ENCODE data around the gene TANGO2.

DNA sequence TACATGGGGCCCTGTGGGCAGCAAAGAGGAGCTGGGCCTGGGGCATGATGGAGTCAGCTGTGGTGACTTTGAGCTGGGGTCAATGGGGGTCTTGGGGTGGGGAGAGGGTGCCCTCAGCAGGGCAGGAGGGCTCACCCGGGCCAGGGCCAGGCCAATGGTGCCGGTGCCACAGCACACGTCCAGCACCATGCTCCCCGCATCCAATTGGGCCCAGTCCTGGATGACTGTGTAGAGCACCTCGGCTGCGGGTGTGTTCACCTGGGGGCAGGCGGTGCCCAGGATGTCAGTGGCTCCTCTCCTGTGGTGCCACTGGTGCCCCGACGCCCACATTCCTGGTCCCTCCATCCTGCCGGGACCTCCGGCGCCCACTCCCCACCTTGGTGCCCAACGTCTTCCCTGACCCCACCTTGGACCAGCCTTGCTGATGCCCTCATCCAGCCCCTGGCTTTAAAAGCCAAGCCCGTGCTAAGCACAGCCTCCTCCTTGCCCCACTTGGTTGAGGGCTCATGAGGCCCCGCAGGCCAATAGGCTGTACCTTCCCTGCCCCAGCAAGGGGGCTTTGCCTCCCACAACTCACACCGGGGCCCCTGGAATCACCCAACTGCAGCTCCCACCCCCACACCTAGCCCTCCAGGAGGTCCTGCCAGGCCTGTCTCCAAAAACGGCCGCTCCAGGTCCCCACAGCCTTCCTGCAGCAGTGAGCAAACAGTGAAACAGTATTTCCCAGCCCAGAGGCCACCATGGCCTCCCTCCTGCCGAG, 92.8 kb downstream of the TANGO2 start:
- TF ChIP-seq POLR2A (IDR thresholded peaks at IDR 0.05; ENCODE audit: borderline replicate concordance, extremely low read depth, insufficient read depth, insufficient read length) (no peak), SIN3A (IDR thresholded peaks at IDR 0.05; ENCODE audit: low read depth) (no peak), EZH2phosphoT487 (IDR thresholded peaks at IDR 0.05; ENCODE audit: borderline replicate concordance) (no peak), YY1 (IDR thresholded peaks at IDR 0.05; ENCODE audit: extremely low read depth, insufficient replicate concordance, low read depth, low read length) (no peak), ZNF274 (IDR thresholded peaks at IDR 0.05; ENCODE audit: low read depth, low read length) (no peak), JUND (IDR thresholded peaks at IDR 0.05) (no peak), CEBPB (IDR thresholded peaks at IDR 0.05; ENCODE audit: low read depth) (no peak), EZH2 (IDR thresholded peaks at IDR 0.05) (no peak), EGR1 (IDR thresholded peaks at IDR 0.05; ENCODE audit: low read depth) (no peak), RAD21 (IDR thresholded peaks at IDR 0.05; ENCODE audit: low read depth) (no peak)
- TF ChIP-seq, protein P1, sequence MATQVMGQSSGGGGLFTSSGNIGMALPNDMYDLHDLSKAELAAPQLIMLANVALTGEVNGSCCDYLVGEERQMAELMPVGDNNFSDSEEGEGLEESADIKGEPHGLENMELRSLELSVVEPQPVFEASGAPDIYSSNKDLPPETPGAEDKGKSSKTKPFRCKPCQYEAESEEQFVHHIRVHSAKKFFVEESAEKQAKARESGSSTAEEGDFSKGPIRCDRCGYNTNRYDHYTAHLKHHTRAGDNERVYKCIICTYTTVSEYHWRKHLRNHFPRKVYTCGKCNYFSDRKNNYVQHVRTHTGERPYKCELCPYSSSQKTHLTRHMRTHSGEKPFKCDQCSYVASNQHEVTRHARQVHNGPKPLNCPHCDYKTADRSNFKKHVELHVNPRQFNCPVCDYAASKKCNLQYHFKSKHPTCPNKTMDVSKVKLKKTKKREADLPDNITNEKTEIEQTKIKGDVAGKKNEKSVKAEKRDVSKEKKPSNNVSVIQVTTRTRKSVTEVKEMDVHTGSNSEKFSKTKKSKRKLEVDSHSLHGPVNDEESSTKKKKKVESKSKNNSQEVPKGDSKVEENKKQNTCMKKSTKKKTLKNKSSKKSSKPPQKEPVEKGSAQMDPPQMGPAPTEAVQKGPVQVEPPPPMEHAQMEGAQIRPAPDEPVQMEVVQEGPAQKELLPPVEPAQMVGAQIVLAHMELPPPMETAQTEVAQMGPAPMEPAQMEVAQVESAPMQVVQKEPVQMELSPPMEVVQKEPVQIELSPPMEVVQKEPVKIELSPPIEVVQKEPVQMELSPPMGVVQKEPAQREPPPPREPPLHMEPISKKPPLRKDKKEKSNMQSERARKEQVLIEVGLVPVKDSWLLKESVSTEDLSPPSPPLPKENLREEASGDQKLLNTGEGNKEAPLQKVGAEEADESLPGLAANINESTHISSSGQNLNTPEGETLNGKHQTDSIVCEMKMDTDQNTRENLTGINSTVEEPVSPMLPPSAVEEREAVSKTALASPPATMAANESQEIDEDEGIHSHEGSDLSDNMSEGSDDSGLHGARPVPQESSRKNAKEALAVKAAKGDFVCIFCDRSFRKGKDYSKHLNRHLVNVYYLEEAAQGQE (IDR thresholded peaks at IDR 0.05; ENCODE audit: low read depth), result no peak
- TF ChIP-seq, protein P2, sequence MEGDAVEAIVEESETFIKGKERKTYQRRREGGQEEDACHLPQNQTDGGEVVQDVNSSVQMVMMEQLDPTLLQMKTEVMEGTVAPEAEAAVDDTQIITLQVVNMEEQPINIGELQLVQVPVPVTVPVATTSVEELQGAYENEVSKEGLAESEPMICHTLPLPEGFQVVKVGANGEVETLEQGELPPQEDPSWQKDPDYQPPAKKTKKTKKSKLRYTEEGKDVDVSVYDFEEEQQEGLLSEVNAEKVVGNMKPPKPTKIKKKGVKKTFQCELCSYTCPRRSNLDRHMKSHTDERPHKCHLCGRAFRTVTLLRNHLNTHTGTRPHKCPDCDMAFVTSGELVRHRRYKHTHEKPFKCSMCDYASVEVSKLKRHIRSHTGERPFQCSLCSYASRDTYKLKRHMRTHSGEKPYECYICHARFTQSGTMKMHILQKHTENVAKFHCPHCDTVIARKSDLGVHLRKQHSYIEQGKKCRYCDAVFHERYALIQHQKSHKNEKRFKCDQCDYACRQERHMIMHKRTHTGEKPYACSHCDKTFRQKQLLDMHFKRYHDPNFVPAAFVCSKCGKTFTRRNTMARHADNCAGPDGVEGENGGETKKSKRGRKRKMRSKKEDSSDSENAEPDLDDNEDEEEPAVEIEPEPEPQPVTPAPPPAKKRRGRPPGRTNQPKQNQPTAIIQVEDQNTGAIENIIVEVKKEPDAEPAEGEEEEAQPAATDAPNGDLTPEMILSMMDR (IDR thresholded peaks at IDR 0.05 in 2 of 3, conservative IDR thresholded peaks at IDR 0.05 in 1 of 3; ENCODE audit: borderline replicate concordance in 1 of 3, insufficient read depth in 1 of 3, low read depth in 2 of 3, low read length in 2 of 3), result no peak
- TF ChIP-seq, protein P3, sequence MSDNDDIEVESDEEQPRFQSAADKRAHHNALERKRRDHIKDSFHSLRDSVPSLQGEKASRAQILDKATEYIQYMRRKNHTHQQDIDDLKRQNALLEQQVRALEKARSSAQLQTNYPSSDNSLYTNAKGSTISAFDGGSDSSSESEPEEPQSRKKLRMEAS (IDR thresholded peaks at IDR 0.05), result no peak
- TF ChIP-seq, protein P4, sequence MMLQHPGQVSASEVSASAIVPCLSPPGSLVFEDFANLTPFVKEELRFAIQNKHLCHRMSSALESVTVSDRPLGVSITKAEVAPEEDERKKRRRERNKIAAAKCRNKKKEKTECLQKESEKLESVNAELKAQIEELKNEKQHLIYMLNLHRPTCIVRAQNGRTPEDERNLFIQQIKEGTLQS (IDR thresholded peaks at IDR 0.05), result no peak

Measured in HCT116 (cell line).